Epithelial cell of prostate (primary cell): ENCODE results near the gene SCLY.

ENCODE experiments used
- DNase-seq: peaks from one replicate; pipeline ENCODE4 v3.0.0-alpha.2; 2011; ENCODE audit warnings: low read depth, low spot score
- H3K27ac ChIP-seq: fragments of 450-650 bp; 2 replicates; pipeline ENCODE4 v1.5.1; 2017; ENCODE audit warnings: mild to moderate bottlenecking

The SCLY gene

GRCh38 chr2:238095143-238095542, 34.3 kb downstream of the SCLY start:
- no peak for DNase-seq
- H3K27ac ChIP-seq: no peak overlapping the region

GRCh38 chr2:238096311-238097011, 35.7 kb downstream of the SCLY start:
- H3K27ac ChIP-seq: peak overlapping the region; percentile 33
- no peak for DNase-seq

- no peak overlapping the region for H3K27ac ChIP-seq
- DNase-seq: no peak
These were observed 36.6 kb downstream of the SCLY start for GRCh38 chr2:238097201-238097987.

- no peak overlapping the region for H3K27ac ChIP-seq
- no peak for DNase-seq
These were observed 37.4 kb downstream of the SCLY start for GRCh38 chr2:238097988-238098871.

GRCh38 chr2:238098901-238099713, 38.3 kb downstream of the SCLY start:
- no peak for DNase-seq
- no peak overlapping the region for H3K27ac ChIP-seq

GRCh38 chr2:238099714-238100048, 38.9 kb downstream of the SCLY start:
- no peak overlapping the region for H3K27ac ChIP-seq
- DNase-seq: no peak

- no peak for DNase-seq
- no peak within 1 kb of the TSS for H3K27ac ChIP-seq
These were observed 39.4 kb downstream of the SCLY start, which contains the start of gene ESPNL for GRCh38 chr2:238100049-238100820. Gene ESPNL (plus strand): TSS chr2:238100340. CDS start chr2:238100420, 80 bp downstream.

- H3K27ac ChIP-seq: no peak overlapping the region
- no peak for DNase-seq
These were observed 40.3 kb downstream of the SCLY start for GRCh38 chr2:238100821-238101771.

GRCh38 chr2:238101891-238102841, 41.4 kb downstream of the SCLY start:
- no peak overlapping the region for H3K27ac ChIP-seq
- DNase-seq: no peak

GRCh38 chr2:238102865-238103264, 42.1 kb downstream of the SCLY start:
- no peak for DNase-seq
- no peak overlapping the region for H3K27ac ChIP-seq

- H3K27ac ChIP-seq: no peak overlapping the region
- DNase-seq: no peak
These were observed 42.8 kb downstream of the SCLY start for GRCh38 chr2:238103465-238104225.

GRCh38 chr2:238104226-238104690, 43.5 kb downstream of the SCLY start:
- H3K27ac ChIP-seq: no peak overlapping the region
- DNase-seq: no peak

GRCh38 chr2:238104691-238105371, 44.0 kb downstream of the SCLY start:
- DNase-seq: no peak
- H3K27ac ChIP-seq: no peak overlapping the region

GRCh38 chr2:238105506-238106338, 44.9 kb downstream of the SCLY start:
- no peak for DNase-seq
- H3K27ac ChIP-seq: no peak overlapping the region

- DNase-seq: no peak
- H3K27ac ChIP-seq: no peak overlapping the region
These were observed 45.5 kb downstream of the SCLY start for GRCh38 chr2:238106339-238106697.
